HG02763 (cell line): ENCODE measurements around the gene FGD1.

Experiments
- ATAC-seq: cut with Tn5 transposase; IDR thresholded peaks from one replicate; pipeline ENCODE4 v1.9.1; 2021; ENCODE audit warnings: mild to moderate bottlenecking, moderate library complexity; ENCODE audit not compliant: unreplicated experiment

FGD1 gene

DNA sequence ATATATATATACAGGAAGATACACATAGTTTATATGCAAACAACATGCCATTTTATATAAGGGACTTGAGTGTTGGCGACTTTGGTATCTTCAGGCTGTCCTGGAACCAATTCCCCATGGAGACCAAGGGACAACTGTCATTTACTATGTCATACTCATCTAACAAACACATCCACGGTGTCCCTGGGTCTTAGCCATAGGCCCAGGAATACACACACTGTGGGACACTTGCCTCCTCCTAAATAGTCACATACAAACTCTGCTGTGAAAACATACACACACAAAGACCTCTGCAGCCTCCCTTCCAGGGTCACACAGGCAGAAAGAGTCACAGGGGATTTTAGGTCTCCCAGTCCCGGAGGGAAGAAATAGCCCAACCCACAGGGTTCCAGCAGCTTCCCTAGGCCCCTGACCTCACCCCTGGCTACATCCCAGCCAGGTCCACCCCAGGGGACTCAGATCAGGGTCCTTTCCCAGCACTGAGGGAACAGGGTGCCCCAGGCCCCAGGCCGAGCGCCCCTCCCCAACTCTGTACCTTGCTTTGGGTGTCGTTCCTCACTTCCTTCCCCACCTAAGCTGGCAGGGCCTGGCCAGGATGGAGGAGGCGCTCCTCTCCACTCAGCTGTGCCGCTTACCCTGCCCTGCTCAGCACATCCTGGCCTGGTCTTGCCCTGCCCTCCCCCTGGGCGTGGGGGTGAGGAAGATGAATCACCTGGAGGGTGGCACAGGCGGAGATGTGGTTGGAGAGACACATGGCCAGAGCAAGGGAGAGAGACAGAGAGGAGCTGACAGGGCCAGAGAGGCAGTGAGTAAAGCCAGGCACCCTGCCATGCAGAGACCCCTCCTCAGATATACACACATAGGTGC, 21.8 kb downstream of the FGD1 start:
- ATAC-seq = no peak

GRCh38 chrX:54470054-54470760, 25.8 kb downstream of the FGD1 start:
- ATAC-seq = no peak

DNA sequence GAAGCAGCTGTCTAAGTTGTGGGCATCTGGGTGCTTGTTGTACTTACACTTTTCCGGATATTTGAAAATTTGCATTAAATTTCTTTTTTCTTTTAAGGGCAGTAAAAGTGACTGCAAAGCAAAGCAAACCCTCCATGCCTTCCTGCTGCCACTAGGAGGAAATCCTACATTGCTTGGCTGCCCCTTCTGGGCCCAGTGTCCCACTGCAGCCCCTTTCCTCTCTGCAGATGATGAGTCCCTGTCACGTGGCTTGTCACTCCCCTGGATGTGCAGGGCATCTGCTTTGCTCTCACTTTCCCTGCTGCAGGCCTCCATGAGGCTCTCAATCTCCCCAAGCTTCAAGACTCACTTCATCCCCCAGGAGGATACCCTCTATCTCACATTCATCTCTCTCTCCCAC, 43.1 kb downstream of the FGD1 start:
- no peak for ATAC-seq

DNA sequence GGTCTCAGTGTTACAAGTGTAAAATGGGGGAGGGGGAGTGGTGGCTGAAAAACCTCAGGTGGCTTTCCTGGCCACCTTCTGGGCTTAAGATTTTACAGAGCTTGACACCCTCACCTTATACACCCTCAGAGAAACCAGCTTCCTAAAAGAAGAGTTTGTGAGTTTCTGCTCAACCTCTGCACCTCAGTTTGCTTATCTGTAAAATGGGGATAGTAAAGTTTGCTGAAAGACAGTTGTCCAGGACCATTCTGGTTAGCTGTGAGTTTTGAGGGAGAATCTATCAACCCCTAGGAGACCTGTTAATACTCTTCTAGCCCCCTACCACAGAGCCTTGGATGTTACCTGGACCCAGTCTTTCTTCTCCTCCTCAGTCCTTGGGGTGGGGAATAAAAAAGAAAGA, 46.1 kb downstream of the FGD1 start:
- no peak for ATAC-seq

GRCh38 chrX:54447461-54447860, 48.6 kb downstream of the FGD1 start:
- ATAC-seq = no peak

DNA sequence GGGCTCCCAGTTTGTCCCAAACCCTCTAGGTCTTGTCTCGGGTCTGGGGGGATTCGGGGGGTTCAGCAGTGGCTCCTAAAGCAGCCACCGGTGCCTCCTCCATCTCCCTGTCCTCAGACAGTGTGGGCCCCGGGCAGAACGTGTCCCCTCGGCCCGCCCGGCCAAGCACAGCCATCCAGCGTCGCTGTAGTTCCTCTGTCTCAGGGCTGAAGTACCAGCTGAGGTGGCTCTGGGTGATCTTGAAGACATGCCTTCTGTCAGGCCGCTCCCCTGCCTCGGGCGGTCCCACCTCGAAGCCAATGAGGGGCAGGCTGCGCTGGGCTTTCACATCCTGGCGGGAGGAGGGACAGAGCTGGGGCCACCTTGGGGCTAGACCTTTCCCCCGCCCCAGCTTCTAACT, 50.0 kb downstream of the FGD1 start:
- ATAC-seq = no peak

- no peak for ATAC-seq
Observed at GRCh38 chrX:54444752-54445151, 51.3 kb downstream of the FGD1 start.

DNA sequence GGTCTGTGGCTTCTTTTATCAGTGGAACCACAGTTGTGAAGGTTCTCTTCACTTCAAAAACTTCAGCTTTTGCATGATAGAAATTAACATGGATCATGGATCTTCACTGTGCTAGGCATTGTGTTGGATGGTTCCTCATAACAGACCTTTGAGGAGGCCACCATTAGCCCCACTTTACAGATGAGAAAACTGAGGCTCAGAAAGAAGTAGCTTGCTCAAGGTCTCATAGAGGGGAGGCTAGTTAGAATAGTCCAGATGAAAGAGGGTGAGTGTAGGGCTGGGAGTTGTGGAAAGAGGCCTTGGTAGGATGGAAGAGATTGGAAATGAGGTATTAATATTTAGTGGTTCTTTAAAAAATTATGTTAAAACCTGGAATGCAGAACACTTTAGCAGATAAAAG, 53.2 kb downstream of the FGD1 start:
- ATAC-seq = no peak

DNA sequence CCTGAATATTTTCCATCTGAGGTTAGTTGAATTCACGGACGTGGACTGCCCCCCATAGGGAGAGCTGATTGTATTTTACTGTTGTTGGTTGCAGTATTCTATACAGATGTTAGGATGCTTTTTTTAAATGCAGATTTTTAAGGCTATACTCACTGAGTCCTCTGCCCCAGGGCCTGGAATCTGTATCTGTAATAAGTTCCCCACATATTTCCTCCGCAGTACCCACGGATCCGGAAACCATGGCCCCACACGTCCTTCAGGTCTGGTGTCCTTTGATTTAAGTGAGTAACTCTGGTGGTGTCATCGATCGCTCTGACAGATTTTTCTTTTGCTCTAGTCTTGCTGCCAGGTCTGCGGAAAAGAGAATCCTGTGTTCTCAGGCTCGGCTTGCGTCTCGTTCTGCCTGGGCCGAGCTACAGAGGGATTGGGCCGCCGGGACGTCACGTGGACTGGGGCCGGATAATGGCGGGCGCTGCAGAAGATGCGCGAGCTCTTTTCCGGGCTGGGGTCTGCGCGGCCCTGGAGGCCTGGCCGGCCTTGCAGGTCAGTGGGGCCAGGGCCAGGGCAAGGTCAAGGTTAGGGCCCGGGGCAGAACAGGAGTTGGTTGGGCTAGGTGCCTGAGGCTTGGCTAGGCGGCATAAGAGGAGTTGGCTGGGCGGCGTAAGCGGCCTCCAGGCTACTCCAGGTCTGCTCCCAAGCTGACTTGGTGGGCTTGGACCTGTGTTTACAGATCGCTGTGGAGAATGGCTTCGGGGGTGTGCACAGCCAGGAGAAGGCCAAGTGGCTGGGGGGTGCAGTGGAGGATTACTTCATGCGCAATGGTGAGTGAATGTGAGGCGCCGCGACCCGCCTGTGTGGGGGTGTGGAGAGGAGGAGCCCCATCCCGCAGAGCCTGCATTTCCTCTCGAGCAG, 55.8 kb downstream of the FGD1 start, which contains the start of gene TSR2:
TSS of gene TSR2 (plus strand) at position 445 of the 912 bp plus-strand sequence. CDS start at position 463, 18 bp downstream.
- peak; percentile 95 for ATAC-seq

GRCh38 chrX:54435121-54435520, 60.9 kb downstream of the FGD1 start:
- no peak for ATAC-seq

GRCh38 chrX:54430519-54430918, 65.5 kb downstream of the FGD1 start:
- ATAC-seq = no peak

DNA sequence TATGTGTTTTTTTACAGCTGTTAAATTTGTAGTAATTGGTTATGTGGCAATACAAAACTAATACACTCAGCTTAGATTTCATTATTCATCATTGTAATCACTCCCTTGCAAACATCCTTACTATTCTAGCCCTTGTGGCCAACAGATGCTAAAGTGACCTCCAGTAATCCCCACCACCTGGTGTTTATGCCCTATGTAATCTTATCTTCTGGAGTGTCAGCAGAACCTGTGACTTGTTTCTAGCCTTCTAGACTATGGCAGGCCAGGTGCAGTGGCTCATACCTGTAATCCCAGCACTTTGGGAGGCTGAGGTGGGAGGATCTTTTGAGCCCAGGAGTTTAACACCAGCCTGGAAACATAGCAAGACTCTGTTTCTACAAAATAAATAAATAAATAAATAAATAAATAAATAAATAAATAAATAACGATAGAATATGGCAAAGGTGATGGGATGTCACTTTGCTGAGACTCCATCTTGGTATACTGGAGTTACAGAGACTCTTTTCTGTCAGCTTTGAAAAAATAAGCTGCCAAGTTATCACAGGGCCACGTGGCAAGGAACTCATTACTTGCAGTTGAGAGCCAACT, 68.1 kb downstream of the FGD1 start:
- ATAC-seq = no peak

DNA sequence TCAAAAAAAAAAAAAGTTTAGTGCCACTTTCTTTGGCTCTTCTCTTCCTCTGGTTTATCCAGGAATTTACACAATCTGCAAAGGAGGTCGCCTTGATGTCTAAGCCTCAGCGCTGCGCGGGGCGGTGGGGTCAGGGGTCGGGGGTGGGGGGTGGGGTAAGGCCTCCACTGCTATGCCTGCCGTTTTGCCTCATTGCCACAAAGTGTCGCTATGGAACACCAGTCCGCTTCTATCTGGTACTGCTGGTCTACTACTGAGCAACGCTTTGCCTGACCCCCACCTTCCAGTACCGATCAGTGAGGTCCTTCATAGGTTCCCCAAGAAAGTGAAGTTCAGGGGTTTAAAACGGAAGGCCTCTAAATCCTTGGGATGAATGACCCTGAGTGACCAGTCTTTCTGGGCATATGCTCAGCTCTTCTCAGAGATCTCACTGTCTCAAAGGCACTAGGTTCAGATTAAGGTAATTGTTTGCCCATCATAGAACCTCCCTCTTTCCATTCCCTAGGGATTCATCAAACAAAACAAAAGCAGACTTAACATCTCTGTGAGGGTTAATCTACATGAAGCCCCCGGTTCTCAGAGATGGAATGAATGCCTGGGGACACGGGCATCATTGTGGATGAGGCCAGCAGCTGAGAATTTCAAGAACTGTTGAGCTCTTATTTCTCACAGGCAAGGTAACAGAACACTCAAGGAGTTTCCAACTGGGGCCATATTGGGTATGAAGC, 72.7 kb downstream of the FGD1 start:
- ATAC-seq = no peak

DNA sequence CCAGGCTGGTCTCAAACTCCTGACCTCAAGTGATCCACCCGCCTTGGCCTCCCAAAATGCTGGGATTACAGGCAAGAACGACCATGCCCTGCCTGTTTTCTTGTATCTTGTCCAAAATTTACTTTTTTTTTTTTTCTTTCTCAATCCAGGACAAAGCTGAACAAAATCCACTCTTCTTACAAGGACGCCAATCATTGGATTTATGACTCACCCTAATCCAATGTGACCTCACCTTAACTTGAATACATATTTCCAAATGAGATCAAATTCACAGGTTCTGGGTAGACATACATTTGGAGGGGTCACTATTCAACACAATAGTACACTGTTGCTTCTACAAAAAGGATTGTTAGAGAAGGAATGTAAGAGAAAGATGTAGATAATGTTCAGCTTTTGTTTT, 73.9 kb downstream of the FGD1 start:
- ATAC-seq = no peak

- no peak for ATAC-seq
Observed at GRCh38 chrX:54419559-54420302, 76.3 kb downstream of the FGD1 start.

GRCh38 chrX:54416965-54417364, 79.1 kb downstream of the FGD1 start:
- no peak for ATAC-seq

DNA sequence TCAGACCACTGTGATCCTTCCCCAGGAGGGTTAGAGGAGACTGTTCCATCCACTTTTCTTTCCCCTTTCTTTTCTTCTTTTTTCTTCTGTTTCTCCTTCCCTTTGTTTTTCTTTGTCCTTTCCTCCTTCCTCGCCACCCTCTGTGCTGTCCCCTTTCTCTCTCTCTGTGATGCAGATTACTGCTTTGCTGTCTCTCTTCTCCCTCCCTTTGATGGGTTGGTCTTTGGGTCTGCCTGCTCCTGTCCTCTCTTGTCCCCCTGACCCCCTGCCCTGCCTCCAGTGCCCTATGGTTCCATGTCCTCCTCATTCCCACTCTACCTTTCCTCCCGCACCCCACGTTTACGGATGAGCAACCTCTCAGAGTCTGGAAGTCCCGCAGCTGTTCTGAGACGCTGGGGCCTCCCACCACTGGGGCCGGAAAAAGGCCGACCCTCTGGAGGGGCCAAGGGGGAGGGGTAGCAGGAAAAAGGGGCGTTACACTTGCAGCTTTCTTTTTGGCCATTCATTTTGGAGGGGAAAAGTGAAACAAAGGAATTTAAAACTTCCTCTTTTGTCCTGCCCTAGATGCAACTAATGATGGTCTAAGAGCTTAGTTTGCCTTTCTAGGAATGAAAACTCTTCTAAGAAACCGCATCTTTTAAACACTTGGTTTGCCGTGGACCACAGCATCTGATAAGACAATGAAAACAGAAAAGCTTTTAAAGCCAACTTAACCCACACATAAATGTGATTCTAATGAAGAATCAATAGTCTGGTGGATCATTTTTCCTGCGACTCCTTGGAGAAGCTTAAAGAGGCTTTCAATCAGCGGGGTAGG, 80.3 kb downstream of the FGD1 start:
- no peak for ATAC-seq

DNA sequence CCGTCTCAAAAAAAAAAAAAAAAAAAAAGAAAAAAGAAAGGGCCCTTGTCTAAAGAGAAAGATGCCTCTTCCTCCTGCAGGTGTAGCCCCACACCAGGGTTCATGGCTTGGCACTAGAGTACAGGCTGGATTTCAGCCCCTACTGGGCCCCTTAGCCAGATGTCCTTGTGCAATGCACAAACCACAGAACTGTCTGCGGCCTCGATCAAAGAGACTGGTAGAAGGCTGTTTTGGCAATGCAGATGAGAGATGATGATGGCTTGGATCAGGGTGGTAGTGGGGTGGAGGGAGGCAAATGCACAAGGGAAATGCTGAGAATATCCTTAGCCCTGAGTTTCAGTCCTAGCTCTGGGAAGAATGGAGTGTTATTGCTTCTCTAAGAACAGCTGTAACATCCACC, 82.3 kb downstream of the FGD1 start:
- no peak for ATAC-seq

- no peak for ATAC-seq
Observed at GRCh38 chrX:54411732-54412131, 84.3 kb downstream of the FGD1 start.
